LNCaP clone FGC (cell line): ENCODE results near the gene ADORA3.

Experiments used
- DNase-seq: peaks from one replicate; pipeline ENCODE4 v3.0.0-alpha.2; 2011; ENCODE audit warnings: low read depth
- H3K4me3 ChIP-seq: 2 replicates; pipeline ENCODE4 v1.5.1; 2011; ENCODE audit warnings: mild to moderate bottlenecking, low read depth, low read length, control low read depth
- CTCF ChIP-seq: IDR thresholded peaks from 2 replicates; pipeline ENCODE4 v1.5.1; 2012; ENCODE audit warnings: mild to moderate bottlenecking; ENCODE audit not compliant: control insufficient read depth, insufficient read depth; ENCODE audit errors: extremely low read depth

ADORA3 gene

GRCh38 chr1:111476761-111477309 is 26.6 kb downstream of the ADORA3 start:
- no peak for DNase-seq
- TF ChIP-seq CTCF: no peak
- no peak overlapping the region for H3K4me3 ChIP-seq

- TF ChIP-seq CTCF: no peak
- no peak overlapping the region for H3K4me3 ChIP-seq
- DNase-seq: no peak
Observed at GRCh38 chr1:111476214-111476613, 27.2 kb downstream of the ADORA3 start.

- no peak for DNase-seq
- TF ChIP-seq CTCF: no peak
Observed at GRCh38 chr1:111475701-111476100, 27.7 kb downstream of the ADORA3 start.

GRCh38 chr1:111474521-111474920 is 28.9 kb downstream of the ADORA3 start:
- no peak for TF ChIP-seq CTCF
- no peak overlapping the region for H3K4me3 ChIP-seq
- DNase-seq: no peak

More at GRCh38 chr1:111475701-111476100, 27.7 kb downstream of the ADORA3 start:
- H3K4me3 ChIP-seq: no peak overlapping the region

GRCh38 chr1:111474106-111474505 is 29.3 kb downstream of the ADORA3 start:
- no peak for DNase-seq
- no peak for TF ChIP-seq CTCF
- no peak overlapping the region for H3K4me3 ChIP-seq

GRCh38 chr1:111471538-111471937 is 31.9 kb downstream of the ADORA3 start:
- H3K4me3 ChIP-seq: no peak overlapping the region

More at GRCh38 chr1:111471538-111471937, 31.9 kb downstream of the ADORA3 start:
- DNase-seq: no peak
- TF ChIP-seq CTCF: no peak
